GM19193 (cell line): Measurements from ENCODE around the gene DENND1A.

Experiments
- POLR2A ChIP-seq: IDR thresholded peaks from 4 replicates; pipeline ENCODE4 v1.6.1; 2011; ENCODE audit not compliant: insufficient read depth, insufficient read length; ENCODE audit errors: extremely low read depth

The DENND1A gene

DNA sequence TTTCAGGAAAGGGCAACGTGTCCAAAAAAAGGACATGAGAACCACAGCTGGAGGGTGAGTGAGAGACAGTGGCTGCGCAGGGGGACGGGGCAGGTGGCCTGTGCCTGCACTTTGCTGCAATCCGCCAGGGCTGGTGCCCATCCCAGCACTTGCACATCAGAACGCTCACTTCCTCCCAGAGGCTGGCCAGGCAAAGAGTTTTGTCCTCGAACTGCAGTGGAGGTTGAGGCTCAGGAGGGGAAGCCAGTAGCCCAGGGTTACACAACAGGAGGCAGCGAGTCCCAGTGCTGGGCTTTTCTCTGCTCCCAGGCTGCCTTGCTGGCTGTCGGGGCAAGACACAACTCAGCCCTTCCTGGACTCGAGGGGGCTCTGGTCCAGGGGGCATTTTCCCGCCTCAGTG is 540.9 kb downstream of the DENND1A start:
- TF ChIP-seq POLR2A, result no peak

DNA sequence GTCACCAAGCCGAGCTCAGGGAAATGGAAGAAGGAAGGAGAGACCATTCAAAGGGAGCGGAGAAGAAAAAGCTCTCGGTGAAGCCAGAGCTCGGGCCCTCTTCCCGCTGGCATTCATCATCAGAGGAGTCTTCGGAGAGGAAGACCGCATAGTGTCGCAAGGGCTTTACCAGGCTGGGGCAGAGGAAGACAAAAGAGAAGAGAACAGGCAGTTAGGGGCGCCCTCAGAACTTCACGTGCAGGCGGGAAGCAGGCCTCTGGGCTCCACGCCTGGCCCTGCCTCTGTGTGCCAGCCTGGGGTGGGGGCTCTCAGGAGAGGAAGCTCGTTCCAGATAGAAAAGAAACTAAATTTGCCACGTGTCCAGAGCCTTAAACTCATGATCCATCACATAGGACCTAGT is 542.2 kb downstream of the DENND1A start:
- no peak for TF ChIP-seq POLR2A

DNA sequence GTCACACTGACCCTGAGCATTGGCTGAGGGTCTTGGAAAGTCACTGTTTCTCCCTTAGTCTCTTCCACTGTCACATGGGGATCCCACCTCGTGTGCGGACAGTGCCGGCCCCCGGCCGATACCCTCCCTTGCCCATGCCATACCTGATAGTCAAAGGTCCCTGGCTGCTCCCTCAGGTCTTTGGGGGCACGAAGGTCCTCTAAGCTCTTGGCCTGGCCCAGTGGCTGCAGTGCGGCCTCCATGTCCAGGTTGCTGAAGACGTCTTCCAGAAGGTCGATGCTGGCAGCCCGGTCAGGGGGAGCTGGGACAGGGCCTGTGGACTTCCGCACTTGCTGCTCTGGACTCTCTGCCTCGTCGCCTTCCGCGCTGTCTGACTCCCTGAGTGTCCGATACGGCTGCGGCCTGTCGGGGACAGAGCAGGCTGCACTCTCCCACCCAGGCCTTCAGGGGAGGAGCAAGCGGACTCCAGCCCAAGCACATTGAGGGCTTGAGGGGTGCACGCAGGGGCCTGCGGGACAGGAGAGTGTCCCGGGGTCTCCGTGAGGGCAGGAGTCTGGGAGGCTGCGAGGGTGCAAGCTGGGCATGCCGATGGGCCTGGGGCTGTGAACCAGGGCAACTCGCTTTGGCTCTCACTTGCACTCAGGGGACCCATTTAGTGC is 546.3 kb downstream of the DENND1A start:
- TF ChIP-seq POLR2A, result no peak

GRCh38 chr9:123382653-123383511 is 547.0 kb downstream of the DENND1A start:
- TF ChIP-seq POLR2A, result no peak

DNA sequence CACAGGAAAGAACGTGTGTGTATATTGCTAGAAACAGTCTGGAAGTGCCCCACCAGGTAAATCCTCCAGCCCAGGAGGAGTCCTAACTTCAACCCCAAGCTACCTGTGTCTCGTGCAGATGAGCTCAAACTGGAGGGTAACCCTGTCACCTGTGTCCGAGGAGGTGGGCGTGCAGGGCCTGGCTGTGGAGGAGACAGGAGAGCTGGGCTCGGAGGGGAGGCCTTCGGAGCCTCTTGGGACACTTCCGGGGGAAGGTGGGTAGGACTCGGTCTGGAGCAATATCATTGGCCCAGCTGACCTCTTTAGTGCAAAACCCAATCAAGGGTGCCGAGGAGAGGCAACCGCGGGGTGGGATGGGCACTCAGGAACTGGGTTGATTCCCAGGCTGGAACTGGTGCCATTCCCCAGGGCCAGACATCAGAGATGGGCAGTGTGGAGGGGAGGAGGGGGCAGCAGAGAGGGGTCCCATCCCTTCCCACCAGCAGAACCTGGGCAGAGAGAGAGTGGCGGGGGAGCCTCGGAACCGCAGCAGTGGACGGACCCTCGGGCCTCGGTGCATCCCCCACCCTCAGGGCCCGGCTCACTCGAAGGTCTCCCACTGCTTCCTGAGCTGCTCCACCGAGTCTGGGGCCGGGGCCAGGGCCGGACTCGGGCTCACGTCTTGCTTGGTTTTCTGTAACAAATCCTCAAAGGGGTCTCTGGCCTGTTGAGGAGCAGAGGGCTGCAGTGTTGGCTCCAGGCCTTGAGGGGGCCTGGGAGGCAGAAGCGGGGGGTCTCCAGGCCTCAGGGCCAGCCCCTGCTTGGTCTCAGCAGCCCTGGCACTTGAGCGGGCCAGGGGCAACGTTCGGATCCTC is 548.8 kb downstream of the DENND1A start:
- TF ChIP-seq POLR2A, result no peak

DNA sequence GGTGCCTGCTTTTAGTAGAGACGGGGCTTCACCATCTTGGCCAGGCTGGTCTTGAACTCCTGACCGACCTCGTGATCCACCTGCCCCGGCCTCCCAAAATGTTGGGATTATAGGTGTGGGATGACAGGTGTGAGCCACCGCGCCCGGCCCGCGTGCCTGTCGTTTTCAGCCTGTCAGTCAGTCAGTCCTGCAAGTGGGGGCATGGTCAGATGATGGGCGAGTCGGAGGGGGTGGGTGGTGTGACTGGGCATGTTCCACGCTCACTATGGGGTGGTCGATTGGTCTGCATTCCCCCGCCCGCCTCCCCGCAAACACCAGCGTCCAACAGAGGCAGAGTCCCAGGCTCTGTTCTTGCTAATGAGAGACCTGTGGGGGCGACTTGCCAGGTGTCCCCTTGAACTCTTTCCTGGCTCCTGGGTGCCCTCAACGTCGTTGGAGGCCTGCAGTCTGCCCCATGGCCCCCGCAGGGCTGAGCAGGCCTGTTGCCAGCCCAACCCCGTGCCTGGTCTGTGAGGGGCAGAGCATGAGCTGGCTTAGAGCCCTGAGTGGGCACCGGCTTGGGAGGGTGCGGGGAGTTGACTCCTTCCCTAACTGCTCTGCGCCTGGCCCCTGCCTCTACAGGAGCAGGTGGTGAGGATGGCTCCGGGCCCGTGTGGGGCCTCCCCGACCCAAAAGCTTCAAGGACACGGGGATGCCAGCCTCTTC is 550.8 kb downstream of the DENND1A start:
- no peak for TF ChIP-seq POLR2A

- no peak for TF ChIP-seq POLR2A
These were observed 551.9 kb downstream of the DENND1A start for GRCh38 chr9:123378025-123378424.

GRCh38 chr9:123377211-123377971 is 552.5 kb downstream of the DENND1A start:
- TF ChIP-seq POLR2A, result no peak

DNA sequence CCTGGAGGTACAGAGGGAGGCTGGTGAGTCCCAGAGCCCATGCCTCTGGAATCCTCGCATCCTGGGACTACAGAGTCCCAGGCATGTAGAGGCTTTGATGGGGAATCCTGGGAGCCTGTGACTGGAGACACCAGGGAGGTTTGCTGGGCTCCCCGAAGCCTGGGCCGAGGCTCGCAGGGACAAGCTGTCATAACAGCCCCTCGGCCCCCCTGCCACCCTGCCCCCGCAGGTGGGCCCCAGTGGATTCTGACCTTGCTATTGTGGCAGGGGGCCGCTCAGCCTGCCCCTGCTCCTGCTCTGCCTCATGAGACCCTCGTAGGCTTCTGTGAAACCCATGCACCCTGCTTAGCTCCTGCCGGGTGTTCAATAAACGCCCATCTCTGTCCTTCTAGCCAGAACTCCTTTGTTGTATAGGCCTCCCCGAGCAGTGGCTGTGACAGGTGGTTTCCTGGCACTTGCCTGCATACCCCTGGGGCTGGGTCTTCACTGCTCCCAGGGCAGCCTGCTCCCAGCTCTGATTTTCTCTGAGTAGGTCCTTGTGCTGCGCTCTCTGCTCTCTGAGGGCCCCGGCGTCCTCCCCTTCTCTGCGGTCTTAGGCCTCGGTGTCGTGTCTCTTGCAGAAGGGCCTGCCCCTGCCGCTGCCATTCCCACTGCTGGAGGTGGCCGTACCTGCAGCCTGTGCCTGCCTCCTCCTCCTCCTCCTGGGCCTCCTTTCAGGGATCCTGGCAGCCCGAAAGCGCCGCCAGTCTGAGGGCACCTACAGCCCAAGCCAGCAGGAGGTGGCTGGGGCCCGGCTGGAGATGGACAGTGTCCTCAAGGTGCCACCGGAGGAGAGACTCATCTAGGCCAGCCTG is 553.5 kb downstream of the DENND1A start:
- no peak for TF ChIP-seq POLR2A

DNA sequence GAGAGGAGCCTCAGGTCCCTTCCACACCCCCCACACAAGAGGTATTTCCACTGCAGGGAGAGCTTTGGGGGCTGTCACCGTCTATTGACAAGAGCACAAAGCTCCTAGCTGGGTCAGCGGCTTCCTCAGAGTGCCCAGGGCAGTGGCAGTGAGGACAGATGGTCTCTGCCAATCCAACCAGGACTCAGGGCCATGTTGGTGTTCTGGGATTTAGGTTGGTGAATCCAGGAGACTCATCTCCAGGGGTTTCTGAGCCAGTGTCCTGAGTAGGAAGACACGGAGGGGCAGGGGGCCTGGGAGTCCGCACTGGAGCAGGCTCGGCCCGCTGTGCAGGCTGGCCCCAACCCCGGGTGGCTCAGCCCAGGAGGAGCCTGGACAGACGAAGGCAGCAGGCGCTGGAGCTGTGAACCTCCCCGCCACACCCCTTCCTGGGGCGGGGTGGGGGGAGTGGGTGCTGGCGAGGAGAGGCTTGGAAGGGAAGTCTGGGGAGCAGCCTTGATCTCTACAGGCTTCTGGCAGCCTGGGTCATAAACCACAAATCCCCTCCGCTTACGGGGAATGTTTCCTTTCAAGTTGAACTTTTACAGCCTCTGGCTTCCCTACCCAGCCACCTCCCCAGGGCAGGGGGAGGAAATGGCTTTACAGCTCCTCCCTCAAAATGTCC is 554.3 kb downstream of the DENND1A start:
- TF ChIP-seq POLR2A, result no peak

DNA sequence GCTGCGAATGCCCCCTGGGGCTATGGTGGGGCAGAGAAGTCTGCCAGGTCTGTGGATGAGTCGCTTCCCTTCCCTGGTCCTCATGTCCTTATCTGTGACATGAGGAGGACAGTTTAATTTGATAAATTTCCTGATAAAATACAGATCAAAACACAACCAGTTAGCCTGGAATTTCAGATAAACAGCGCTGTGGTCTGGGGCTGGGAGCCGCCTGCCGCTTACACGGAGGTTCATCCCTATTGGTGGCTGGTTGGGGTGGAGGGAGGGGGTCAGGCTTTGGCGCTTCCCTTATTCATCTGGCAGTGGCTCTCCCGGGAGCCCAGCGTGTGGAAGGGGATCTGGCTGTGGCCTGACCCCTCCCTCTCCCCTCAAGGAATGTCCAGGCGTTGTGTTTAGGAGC is 556.0 kb downstream of the DENND1A start:
- TF ChIP-seq POLR2A, result no peak

GRCh38 chr9:123373447-123373923 is 556.4 kb downstream of the DENND1A start:
- no peak for TF ChIP-seq POLR2A
